VCaP (cell line): ENCODE measurements around the gene CAPN14.

Source experiments
- H3K27ac ChIP-seq: fragments of 450-650 bp; 2 replicates; pipeline ENCODE4 v1.5.1; 2017
- CTCF ChIP-seq: fragments of 450-650 bp; conservative IDR thresholded peaks from 2 replicates; pipeline ENCODE4 v1.5.1; 2017; ENCODE audit warnings: mild to moderate bottlenecking, moderate library complexity

Gene CAPN14

DNA sequence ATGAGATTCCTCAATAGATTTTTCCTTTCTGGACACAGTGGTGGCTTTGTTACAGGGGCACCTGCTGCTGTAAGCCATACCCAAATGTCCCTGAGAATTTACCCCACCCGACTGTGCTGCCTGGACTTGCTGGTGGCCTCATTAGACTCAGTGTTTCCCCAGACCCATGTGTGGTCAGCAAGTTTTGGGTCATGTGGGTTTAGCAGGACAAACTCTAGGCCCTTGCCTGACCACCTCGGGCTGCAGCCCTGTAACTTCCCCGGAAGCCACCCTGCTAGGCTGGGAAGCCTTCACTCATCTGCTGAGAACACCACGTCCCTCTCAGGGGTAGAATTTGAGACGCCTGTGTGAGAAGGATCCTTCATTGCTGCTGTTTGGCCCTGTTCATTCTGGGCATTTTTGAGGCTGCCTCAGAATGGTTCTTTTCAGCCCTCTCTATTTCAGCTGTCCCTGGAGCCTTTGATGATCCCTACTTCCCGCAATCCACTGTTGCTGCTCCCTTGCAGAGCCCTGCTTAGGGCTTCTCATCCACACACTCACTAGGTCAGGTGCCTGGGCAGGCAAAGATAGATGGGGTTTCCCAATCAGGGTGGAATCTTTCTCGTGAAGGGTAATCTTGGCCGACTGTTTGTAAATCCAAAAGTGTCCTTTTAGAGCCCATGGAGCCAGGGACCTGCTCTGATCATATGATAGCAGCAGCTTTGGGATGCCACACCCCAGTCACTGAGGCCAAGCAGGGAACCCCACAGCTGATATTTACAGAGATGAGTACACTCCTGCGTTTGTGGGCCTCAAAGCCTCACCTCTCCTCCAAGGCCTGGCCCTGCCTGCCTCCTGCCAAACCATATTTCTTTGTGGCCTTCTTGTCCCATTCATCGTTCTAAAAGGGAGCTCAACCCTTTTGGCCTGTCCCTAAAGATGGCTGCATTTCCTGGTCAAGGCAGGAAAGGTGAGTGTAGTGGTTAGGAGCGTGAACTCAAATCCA, 23.4 kb upstream of the CAPN14 start:
- TF ChIP-seq CTCF = no peak
- H3K27ac ChIP-seq = no peak overlapping the region

DNA sequence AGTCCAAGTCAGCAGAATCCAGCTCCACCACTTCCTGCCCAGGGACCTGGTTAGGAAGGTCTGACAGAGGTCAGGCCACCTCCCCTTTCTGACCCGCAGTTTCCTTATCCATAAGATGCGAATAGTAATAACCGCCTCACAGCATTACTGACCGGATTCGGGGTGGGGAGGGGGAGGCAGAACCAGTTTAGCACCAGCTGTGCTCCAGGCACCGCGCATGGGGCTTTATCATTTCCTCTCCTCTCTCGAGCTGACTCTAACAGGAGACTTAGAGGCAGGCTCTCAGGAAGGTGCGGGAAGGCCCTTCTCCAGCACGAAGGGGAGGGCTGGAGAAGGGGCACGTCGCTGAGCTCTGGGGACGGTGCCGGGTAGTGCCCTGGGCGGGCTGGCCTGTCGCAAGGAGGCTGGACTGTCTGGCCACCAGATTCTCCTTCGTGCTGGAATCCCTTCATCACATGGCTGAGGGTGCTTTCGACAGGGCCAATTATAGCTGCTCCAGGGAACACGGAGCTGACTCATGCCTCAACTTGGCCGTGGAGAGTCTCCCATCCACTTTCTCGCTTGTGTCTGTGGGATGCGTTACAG, 22.4 kb upstream of the CAPN14 start:
- TF ChIP-seq CTCF = no peak
- H3K27ac ChIP-seq = no peak overlapping the region

- no peak for TF ChIP-seq CTCF
Measured at GRCh38 chr2:31238906-31239592, 21.7 kb upstream of the CAPN14 start.

GRCh38 chr2:31238126-31238905, 21.0 kb upstream of the CAPN14 start:
- H3K27ac ChIP-seq = no peak overlapping the region
- TF ChIP-seq CTCF = no peak

More at GRCh38 chr2:31238906-31239592, 21.7 kb upstream of the CAPN14 start:
- no peak overlapping the region for H3K27ac ChIP-seq

DNA sequence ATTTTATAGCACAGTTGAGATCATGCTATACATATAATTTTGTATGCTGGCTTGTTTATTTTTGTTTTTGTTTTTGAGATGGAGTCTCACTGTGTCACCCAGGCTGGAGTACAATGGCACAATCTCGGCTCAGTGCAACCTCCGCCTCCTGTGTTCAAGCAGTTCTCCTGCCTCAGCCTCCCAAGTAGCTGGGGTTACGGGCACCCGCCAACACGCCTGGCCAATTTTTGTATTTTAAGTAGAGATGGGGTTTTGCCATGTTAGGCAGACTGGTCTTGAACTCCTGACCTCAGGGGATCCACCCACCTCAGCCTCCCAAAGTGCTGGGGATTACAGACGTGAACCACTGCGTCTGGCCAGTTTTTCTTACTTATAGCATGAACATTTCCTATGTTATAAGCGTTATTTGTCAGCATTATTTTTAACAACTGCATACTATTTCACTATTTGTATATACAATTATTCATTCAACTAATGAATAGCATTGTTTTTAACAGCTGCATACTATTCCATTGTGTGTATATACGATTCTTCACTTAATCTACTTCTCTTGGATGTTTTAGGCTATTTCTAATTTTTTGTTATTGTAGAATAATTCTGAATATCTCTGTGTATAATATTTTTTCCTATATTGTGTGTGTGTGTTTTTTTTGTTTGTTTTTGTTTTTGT, 20.2 kb upstream of the CAPN14 start:
- TF ChIP-seq CTCF = no peak
- no peak overlapping the region for H3K27ac ChIP-seq

- no peak overlapping the region for H3K27ac ChIP-seq
- TF ChIP-seq CTCF = no peak
Measured at GRCh38 chr2:31236433-31237205, 19.3 kb upstream of the CAPN14 start.
